ENCODE results near the gene CBX8.

Gene CBX8

DNA sequence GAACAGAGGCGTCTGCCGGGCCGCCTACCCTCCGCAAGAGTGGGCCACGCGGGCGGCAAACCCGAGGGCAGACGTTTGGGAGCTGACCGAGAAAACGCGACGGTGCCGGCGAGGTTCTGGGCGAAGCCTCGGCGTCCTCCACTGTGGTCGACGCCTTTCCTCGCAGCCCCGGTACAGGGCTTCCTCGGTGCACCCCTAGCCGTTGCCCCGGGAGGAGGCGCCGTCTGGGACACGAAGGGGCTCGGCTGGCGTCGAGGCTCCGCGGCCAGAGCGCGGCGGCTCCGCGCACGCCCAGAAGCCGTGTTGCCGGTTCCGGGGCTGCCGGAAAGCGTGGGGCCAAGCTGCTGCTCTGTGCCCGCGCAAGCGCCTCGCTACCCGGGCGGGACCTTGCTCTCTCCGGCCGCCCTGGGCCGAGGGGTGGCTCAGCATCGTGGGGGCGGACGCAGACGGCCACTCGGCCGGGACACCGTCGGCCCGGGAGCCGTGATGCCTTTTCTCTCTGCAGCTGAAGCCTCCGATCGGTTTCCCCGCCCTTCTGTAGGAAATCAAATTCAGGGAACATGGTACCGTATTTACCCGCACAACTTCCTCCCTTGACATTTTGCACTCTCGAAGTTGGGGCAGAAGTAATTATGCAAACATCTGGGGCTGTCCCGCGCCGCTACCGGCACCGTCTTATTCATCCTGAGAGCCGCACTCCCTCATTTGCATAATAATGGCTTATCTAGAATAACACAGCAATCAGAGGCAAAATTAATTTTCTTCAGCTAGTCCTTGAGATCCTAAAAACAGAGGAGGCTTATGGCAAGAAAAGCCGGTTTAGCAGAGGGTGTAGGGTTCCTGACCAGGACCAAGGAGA, 7.3 kb upstream of the CBX8 start:
- DNase-seq, result no peak

- no peak for DNase-seq
Observed at GRCh38 chr17:79803421-79803996, 6.6 kb upstream of the CBX8 start.

GRCh38 chr17:79802736-79803420, 6.0 kb upstream of the CBX8 start:
- no peak for DNase-seq

DNA sequence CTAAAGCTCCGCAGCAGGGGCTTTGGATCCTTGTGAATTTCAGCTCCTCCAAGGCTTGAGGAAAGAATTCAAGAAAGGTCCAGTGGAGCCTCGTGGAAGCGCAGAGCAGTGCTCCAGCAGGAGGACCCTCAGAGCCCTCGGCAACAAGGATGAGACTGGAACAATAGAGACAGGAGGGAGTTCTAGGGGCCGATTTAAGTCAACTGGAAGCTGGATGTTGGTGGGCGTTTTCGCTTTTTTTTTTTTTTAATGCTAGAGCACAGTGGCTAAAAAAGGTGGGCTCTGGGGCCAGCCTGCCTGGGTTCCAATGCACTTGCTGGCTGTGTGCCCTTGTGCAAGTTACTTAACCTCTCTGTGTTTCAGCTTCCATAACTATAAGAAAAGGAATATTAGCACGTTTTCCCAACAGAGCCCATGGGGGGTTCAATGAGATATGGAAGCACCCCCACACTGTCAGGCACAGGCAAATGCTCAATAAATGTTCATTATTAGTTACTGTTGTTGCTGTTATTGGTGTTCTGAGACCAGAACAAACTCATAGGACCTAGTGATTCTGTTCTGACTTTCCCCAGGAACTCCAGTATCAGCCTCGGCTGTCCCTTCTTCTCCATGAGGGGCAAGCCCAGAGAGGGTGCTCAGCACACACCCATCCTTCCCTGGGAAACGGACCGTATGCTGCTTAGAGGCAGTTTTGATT, 5.3 kb upstream of the CBX8 start:
- no peak for DNase-seq

- no peak for DNase-seq
Observed at GRCh38 chr17:79801156-79802038, 4.5 kb upstream of the CBX8 start.

DNA sequence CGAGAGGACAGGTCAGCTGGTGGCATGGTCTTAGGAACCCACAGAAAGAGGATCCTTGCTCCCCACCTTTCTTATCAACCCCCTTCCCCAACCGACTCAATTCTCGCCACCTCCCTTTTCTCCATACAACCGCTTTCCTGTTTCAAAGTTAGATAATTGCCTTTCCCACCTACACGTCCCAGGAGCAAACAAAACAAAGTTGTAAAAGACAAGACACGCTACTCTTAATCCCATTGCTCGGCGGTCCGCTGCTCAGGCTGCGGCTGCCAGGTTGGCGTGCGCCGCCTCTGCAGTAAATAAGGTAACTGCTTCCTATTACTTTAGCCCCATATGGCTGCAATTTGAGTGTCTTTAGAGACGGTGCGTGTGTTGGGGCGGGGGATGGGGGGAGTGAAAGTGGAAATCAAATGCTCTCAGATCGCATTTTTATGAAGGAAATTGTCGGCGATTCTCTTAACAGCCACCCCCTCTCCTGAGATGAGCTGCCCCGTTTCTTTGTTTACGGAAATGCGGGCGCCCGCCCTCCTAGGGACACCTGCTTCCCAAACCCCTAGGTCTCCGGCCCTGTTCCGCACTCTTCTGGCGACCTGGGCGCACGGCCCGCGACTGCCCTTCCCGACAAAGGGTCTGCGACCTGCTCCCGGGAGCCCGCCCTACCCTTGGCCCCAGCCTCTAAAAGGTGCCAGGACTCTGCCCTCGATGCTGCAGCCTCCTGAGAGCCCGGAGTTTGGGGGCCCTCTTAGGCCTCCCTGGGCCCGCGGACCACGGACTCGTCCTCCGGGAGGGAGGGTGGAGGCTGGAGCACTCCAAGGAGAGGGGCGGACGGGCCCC, 3.7 kb upstream of the CBX8 start:
- DNase-seq, result no peak

GRCh38 chr17:79799538-79800324, 2.9 kb upstream of the CBX8 start:
- DNase-seq, result no peak

GRCh38 chr17:79799174-79799537, 2.3 kb upstream of the CBX8 start:
- no peak for DNase-seq

- DNase-seq, result no peak
Observed at GRCh38 chr17:79798299-79799173, 1.7 kb upstream of the CBX8 start.

DNA sequence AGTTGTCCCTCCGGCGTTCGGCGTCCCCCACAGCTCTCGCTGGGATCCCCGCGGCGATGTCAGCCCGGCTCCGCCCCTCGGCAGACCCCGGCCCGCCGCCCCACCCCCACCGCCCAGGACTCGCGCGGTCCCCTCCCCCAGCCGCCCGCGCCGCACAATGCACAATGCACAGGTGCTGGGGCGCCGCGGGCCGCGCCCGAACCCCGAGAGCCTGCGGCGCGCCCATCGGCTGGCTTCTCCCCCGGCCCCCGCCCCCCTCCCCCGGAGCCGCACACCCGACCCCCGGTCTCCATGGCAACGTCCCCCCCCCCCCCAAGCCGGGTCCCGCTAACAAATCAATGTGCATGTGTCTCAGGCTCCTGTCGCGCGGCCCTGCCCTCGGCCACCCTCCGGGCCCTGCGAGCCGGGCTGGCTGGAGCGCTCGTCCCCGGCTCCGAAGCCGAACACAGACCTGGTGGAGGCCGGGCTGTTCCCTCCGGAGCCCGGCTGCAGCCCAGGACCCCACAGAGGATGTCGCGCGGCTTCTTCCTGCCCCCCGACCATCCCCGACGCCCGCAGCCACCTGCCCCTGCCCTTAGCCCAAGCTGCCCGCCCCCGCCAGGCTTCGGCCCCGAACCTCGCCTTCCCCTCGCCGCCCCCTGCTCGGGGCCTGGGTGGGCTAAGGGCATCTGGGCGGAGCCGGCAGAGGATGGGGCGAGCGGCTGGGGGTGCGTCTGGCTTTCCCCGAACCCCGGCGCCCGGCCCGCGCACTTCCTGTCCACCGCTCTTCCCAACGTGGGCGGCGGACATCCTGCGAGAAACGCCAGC, 818 bp upstream of the CBX8 start:
- peak; percentile 34 for DNase-seq

- no peak for DNase-seq
Observed at GRCh38 chr17:79796444-79796762, 474 bp downstream of the CBX8 start.

DNA sequence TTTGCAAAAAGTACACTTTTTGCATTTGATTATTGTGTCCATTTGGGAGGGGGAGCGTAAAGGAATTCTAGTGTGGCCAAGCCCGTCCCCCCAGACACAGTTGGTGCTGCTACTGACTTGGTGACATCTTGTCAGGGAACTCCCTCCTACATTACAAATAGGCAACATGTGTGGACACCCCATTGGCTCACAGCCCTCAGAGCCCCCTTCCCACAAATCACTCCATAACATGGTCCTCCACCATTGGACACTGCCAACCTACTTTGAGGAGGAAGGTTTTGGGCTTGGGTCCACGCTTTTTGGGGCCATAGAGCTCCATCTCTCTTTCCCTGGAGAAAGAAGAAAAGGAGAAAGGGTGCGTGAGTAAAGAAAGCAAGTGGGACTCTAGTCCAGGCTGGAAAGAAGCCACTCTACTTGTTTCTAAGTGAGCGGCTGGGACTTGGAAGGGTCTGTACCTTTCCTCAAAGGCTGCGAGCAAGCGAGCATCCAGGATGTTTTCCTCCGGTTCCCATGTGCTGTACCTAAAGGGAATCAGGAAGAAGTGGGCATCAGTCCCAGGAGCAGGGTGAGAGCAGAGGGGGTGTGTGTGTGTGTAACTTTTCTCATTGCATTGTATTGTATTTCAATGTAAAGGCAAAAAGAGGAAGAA, 958 bp downstream of the CBX8 start:
- DNase-seq, result no peak

DNA sequence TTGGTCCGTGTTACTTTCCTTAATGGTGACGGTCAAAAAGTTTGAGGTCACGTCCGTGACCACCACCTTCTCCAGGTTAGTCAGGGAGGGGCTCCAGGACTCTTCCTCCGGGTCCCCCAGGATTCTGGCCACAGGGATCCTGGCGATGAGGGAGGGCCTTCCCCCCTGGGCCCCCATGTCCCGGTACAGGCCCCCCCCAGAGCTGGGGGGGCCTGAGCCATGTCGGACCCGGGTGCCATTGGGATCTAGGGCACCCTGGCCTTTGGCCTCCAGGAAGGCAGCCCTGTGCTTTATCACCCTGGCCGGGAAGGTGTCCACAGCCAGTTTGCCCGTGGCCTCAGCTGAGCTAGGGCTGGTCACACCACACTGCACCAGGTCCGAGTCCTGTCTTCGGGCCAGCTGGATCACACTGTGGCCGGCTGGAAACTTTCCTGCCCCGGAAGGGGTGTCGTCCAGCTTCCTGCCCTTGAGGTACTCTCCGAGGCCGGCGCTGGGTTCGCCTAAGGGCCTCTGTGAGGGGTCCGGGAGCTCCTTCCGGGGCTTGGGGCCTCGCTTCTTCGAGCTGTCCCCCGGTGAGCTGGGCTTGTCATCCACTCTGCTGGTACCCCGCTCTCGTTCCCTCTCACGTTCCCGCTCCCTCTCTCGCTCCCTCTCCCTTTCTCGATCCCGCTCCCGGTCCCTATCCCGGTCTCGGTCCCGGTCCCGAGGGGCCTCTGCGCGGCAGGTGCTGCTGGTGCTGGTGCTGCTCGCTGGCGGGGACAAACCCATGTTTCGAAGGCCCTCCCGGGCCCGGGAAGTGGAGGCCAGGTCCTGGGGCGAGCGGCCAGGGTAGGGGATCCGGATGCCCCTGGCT, 2.0 kb downstream of the CBX8 start:
- no peak for DNase-seq

- no peak for DNase-seq
Observed at GRCh38 chr17:79793924-79794304, 3.0 kb downstream of the CBX8 start.

DNA sequence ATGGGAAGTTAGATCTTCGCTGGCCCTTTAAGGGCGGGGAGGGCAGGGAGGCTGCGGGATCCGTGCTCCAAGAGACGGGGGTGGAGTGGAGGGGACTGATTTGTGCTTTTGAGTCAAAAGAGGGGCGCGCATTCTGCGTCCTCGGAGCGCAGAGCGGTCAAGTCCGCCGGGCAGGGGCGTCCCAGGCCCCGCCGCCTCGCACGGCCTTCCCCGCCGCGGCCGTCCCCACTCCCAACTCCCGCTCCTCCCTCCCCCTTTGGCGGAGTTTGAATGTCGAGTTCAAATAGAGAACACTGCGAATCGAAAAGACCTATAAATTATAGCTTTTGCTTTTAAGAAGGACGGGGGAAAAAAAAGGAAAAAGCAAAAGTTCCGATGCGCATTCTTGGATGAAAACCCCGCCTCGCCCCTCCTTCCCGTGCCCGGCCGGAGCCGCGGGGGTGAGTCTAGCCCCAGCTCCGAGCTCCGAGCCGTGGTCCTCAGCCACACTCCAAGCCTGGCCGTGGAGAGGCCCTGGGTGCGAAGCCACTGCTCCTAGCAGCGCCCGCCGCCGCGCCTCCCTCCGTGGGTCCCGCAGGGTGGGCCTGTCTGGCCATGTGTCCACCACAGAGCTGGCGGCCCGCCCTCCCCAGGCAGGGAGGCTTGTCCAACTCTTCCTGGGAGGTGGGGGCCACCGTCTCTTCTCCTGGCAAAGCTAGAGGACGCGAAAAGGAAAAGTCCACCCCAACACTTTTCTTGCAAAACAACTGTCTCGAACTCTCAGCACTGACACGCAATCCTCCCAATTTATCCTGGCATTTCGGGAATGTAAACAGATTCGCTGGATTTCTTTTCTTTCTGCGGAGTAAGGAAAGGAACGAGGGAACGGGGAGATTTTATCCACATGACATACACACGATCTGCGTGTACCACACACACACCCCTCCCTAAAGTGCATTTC, 3.6 kb downstream of the CBX8 start:
- no peak for DNase-seq

DNA sequence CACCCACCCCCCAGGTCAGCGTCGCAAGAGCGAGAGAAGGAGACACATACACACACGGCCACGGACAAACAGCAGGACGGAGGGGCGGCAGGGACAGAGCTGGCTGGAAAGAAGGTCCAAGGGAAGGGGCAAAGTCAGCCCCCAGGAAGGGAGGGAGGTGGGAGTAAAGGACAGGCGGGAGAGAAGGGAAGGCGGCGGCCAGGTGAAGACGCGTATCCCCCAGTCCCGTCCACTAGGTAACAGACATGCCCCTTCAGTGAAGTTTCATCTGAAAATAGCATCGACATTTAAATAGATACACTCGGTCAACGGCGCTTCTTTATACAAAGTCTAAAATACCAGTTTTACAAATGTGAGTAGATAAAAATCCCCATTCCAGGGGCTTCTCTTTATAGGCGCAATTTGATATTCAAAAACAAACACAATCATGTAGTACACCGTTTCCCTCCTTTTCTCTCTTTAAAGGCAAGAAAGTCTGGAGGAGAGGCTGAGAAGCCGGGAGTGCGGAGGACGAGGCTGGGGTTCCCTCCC, 4.5 kb downstream of the CBX8 start:
- DNase-seq, result no peak

Data from NCI-H1092 (cell line).